DND-41 (cell line): Measurements from ENCODE around the gene FGF14.

Experiments used
- ATAC-seq: fragments of 200-7000 bp; cut with Tn5 transposase; 3 replicates; pipeline ENCODE4 v1.9.1; 2021; ENCODE audit warnings: low read depth; ENCODE audit not compliant: insufficient read depth
- DNase-seq: peaks from one replicate; pipeline ENCODE4 v3.0.0-alpha.2; 2020
- H2AFZ ChIP-seq: 2 replicates; pipeline ENCODE4 v1.6.0; 2012; ENCODE audit warnings: low read depth, low read length
- H3K27ac ChIP-seq: 2 replicates; pipeline ENCODE4 v1.5.1; 2012; ENCODE audit warnings: low read length, inconsistent platforms
- H3K27me3 ChIP-seq: fragments of 200-600 bp; sonication (generic); 2 replicates; pipeline ENCODE4 v1.6.0; 2012; ENCODE audit warnings: low read length, mild to moderate bottlenecking, inconsistent platforms; ENCODE audit not compliant: insufficient read depth, poor library complexity
- H3K36me3 ChIP-seq: 2 replicates; pipeline ENCODE4 v1.5.1; 2012; ENCODE audit warnings: low read length, inconsistent platforms; ENCODE audit not compliant: insufficient read depth
- H3K4me1 ChIP-seq: 2 replicates; pipeline ENCODE4 v1.5.1; 2012; ENCODE audit warnings: mild to moderate bottlenecking, low read length; ENCODE audit not compliant: insufficient read depth
- H3K4me2 ChIP-seq: 2 replicates; pipeline ENCODE4 v1.6.0; 2012; ENCODE audit warnings: mild to moderate bottlenecking, moderate library complexity, low read length, inconsistent platforms; ENCODE audit not compliant: insufficient read depth
- H3K4me3 ChIP-seq, 2 experiments: fragments of 200-600 bp in 1 of 2; shearing (Covaris generic) in 1 of 2; 2 replicates each; pipeline ENCODE4 v1.5.1; 2012 to 2016; ENCODE audit warnings: inconsistent platforms in 2 of 2, low read length in 2 of 2, mild to moderate bottlenecking in 2 of 2, low read depth in 1 of 2, moderate library complexity in 1 of 2
- H3K79me2 ChIP-seq: 2 replicates; pipeline ENCODE4 v1.6.0; 2012; ENCODE audit warnings: low read length, inconsistent platforms; ENCODE audit not compliant: insufficient read depth
- H3K9ac ChIP-seq: 2 replicates; pipeline ENCODE4 v1.6.0; 2012; ENCODE audit warnings: low read depth, mild to moderate bottlenecking, inconsistent platforms, low read length, moderate library complexity
- H3K9me3 ChIP-seq: 2 replicates; pipeline ENCODE4 v1.5.1; 2012; ENCODE audit warnings: low read length, moderate library complexity, mild to moderate bottlenecking, inconsistent platforms; ENCODE audit not compliant: insufficient read depth, severe bottlenecking
- H4K20me1 ChIP-seq: 2 replicates; pipeline ENCODE4 v1.6.0; 2012; ENCODE audit warnings: low read length; ENCODE audit not compliant: insufficient read depth
- CTCF ChIP-seq: IDR thresholded peaks from 2 replicates; pipeline ENCODE4 v1.5.1; 2012; ENCODE audit warnings: borderline replicate concordance, low read length, moderate library complexity, mild to moderate bottlenecking; ENCODE audit not compliant: poor library complexity, severe bottlenecking; ENCODE audit errors: extremely low read depth
- EZH2 ChIP-seq: IDR thresholded peaks from 3 replicates; pipeline ENCODE4 v1.6.1; 2012; ENCODE audit warnings: borderline replicate concordance, low read depth, mild to moderate bottlenecking, moderate library complexity, low read length, inconsistent platforms; ENCODE audit not compliant: severe bottlenecking

FGF14 gene

GRCh38 chr13:102028206-102028605 is 373.6 kb downstream of the FGF14 start:
- no peaks in the 10 kb centered on the region for H4K20me1 ChIP-seq
- DNase-seq (no peak), ATAC-seq (no peak)
- no peak overlapping the region for H3K4me3 ChIP-seq
- no peaks in the 10 kb centered on the region for H3K79me2 ChIP-seq
- no peaks in the 10 kb centered on the region for H3K4me1 ChIP-seq
- no peak overlapping the region for H2AFZ ChIP-seq
- H3K27ac ChIP-seq: no peak overlapping the region
- H3K9ac ChIP-seq: no peak overlapping the region
- H3K9me3 ChIP-seq: no peaks in the 10 kb centered on the region
- TF ChIP-seq CTCF (no peak), EZH2 (no peak)
- no peak overlapping the region for H3K4me2 ChIP-seq
- no peaks in the 10 kb centered on the region for H3K36me3 ChIP-seq
- H3K27me3 ChIP-seq: no peaks in the 10 kb centered on the region

GRCh38 chr13:102021777-102022176 is 380.1 kb downstream of the FGF14 start:
- H3K9me3 ChIP-seq: peaks cover 2% of the 10 kb centered on the region
- H3K27ac ChIP-seq: no peak overlapping the region
- H2AFZ ChIP-seq: no peak overlapping the region
- no peaks in the 10 kb centered on the region for H3K4me1 ChIP-seq
- DNase-seq (no peak), ATAC-seq (no peak)
- no peaks in the 10 kb centered on the region for H3K79me2 ChIP-seq
- H4K20me1 ChIP-seq: no peaks in the 10 kb centered on the region
- H3K4me3 ChIP-seq: no peak overlapping the region
- no peak overlapping the region for H3K9ac ChIP-seq
- TF ChIP-seq EZH2 (no peak), CTCF (no peak)
- no peaks in the 10 kb centered on the region for H3K36me3 ChIP-seq
- H3K27me3 ChIP-seq: no peaks in the 10 kb centered on the region
- H3K4me2 ChIP-seq: no peak overlapping the region

GRCh38 chr13:102020611-102021216 is 381.1 kb downstream of the FGF14 start:
- Histone ChIP-seq H2AFZ (no peak overlapping the region), H3K4me3 (no peak overlapping the region), H3K9me3 (peaks cover 2% of the 10 kb centered on the region), H3K4me2 (no peak overlapping the region), H4K20me1 (no peaks in the 10 kb centered on the region), H3K9ac (no peak overlapping the region), H3K27ac (no peak overlapping the region), H3K27me3 (no peaks in the 10 kb centered on the region), H3K4me1 (no peaks in the 10 kb centered on the region), H3K79me2 (no peaks in the 10 kb centered on the region), H3K36me3 (no peaks in the 10 kb centered on the region)
- TF ChIP-seq EZH2 (no peak), CTCF (no peak)
- ATAC-seq (no peak), DNase-seq (no peak)

GRCh38 chr13:102018716-102019115 is 383.1 kb downstream of the FGF14 start:
- Histone ChIP-seq H3K4me1 (no peaks in the 10 kb centered on the region), H3K27me3 (no peaks in the 10 kb centered on the region), H3K9me3 (peaks cover 2% of the 10 kb centered on the region), H3K4me2 (no peak overlapping the region), H3K79me2 (no peaks in the 10 kb centered on the region), H3K27ac (no peak overlapping the region), H3K4me3 (no peak overlapping the region), H3K36me3 (no peaks in the 10 kb centered on the region), H3K9ac (no peak overlapping the region), H4K20me1 (no peaks in the 10 kb centered on the region), H2AFZ (no peak overlapping the region)
- no peak for ATAC-seq
- DNase-seq: no peak
- TF ChIP-seq EZH2: no peak
- TF ChIP-seq CTCF: no peak
